GM21447 (cell line): Measurements from ENCODE around the gene DNM3.

ENCODE experiments used
- ATAC-seq: cut with Tn5 transposase; IDR thresholded peaks from one replicate; pipeline ENCODE4 v1.9.1; 2021; ENCODE audit not compliant: unreplicated experiment

DNM3 gene

DNA sequence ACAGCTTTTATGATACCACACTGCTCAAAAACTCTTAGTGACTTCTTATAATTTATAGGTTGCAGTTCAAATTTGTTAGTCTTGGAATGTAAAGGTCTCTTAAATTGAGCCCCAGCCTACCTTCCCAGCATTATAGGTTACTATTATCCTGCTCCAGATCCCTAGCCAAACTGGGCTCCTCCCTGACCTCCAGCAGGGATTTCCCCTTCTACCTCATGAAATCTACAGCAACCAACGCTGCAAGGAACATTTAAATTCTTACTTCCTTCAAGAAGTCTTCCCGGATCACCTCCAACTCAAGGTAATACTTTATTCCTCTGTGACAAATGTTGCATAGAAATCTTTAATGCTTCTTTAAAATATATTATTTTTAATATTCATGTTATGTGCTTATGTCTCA is 324.1 kb downstream of the DNM3 start:
- no peak for ATAC-seq

DNA sequence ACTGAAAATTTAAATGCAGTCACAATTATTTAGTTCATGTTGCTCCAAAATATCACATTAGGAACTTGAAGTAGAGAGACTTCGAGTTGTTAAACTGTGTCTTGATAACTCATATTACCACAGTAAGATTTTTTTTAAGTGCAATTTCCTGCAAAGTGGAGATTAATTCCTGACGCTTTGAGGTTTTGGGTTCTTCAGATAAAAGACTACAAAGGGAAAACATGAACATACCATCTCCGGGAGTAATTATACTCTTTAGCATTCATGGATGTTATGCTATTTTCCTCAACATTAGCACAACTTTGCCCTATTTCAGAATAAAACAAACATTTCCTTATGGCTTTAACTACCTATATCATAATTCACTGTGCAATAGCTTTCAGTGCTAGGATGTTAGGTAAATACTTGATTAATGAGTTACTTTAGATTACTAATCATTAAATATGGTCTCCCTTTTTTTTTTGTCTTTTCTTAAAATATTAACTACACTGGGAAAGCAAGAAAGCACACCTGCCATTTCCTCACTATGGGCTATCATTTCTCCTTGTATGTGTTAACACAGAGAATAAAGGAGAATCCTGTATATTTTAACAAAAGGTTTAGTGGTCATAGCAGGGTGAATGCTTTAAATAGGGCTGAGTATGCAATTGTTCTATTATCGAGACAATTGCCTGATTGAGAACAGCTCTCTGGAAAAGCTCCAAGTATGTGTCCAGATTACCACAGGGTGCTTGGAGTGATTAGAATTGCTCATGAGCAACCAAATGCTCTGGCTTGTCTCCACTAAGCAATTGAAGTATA is 326.7 kb downstream of the DNM3 start:
- ATAC-seq = no peak

DNA sequence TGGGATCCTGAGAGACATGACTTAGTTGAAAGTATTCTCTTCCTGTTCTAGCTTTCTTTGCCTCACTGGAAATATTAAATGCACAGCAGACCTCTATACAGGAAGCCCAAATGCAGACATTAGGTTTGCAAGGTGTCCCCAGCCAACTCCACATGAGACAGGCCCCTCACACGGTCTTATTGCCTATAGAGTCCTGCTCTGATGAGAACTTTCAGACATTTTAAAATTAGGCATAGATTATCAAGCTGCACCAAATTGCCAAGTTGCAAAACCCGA is 327.2 kb downstream of the DNM3 start:
- ATAC-seq = no peak

DNA sequence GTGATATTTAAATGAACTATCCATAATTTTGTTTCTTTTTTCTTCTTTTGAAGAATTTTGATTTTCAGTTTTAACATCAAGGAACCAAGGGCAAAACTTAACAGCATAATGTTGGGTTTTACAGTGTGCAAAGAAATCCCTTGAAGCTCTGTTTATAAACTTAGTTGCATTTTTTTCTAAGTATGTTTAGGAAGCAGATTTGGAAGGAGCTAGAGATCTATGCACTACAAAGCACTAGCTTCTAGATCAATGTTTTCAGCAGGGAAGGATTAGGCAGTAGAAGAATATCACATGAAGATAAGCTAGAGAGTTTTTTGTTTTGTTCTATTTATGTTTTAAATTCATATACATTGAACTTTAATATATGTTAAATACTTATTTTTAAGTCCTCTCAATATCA is 328.5 kb downstream of the DNM3 start:
- no peak for ATAC-seq

DNA sequence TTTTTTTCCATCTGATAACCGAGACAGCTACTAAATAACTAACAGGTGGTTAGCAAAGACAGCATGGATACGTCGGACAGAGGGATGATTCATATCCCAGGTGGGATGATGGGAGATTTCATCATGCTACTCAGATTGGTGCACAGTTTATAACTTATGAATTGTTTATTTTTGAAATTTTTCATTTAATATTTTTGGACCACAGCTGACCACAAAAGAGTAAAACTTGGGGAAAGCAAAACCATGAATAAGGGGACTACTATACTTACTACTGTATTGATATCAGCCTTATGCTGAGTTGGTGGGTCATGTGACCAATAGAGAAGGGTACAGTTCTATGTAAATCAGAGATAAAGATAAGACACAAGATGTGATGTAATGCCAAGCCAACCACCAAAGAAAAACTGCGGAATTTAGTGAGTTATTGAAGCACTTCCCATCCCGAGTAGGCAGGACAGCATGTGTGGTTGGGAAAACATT is 331.1 kb downstream of the DNM3 start:
- ATAC-seq = no peak

DNA sequence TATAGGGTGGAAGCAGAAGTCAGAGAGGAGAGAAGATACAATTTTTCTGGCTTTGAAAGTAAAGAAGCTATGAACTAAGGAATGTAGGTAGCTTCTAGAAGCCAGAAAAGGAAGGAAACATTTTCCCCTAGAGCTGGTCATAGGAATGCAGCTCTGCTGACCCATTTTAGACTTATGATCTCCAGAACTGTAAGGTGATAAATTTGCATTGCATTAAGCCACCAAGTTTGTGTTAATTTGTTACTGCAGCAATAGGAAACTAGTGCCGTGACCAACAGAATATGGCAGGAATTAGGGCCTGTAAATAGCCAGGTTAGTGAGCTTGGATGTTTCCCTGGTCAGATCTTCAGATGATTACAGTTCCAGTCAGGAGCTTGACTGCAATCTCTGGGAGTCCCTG is 334.9 kb downstream of the DNM3 start:
- ATAC-seq = no peak

DNA sequence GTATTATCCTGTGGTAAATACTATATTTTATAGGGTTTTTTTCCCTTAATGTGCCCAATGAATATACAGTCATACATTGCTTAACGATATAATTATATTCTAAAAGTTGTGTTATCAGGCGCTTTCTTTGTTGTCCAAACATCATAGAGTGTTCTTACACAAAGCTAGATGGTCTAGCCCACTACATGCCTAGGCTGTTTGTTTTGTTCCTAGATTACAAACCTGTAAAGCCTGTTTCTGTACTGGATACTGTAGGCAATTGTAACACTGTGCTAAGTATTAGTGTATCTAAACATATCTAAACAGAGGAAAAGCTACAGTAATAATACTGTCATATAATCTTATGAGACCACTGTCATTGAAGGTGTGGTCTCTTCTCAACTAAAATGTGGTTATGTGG is 336.6 kb downstream of the DNM3 start:
- ATAC-seq = no peak

DNA sequence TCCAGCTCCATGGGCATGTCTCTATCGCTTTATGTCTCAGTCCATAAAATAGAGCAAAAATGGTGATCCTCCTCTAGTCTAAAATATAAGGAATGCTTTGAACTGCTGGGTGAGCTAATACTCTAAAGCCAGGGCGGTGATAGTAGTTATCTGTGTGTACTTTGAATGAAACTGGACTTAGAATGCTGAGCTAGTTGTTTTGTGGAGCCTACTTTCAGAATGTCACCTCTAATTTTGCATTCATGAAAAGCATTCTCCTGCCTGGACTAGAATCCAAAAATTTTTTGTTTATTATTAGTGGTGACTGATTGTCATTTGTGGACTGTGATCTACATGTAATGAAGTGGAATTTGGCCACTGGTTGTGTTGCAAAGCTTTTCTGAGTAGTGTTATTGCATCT is 337.6 kb downstream of the DNM3 start:
- no peak for ATAC-seq

DNA sequence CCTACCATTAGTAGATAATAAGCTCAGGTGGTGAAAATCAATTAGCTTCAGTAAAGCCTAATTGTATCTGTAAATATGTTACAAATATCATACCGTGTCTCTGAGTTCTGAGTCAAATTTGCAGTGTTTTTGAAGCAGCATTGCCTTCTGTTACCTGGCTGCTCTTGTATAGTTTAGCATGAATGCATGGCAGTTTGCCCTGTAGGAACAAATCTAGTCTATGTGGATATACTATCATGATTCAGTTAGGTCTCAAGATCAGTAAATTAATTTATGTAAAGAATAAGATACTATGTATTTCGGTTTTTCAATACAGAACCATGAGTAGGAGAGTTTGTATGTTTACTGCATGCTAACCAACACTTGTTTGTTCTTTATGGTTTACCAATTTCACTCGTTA is 338.6 kb downstream of the DNM3 start:
- ATAC-seq = no peak

DNA sequence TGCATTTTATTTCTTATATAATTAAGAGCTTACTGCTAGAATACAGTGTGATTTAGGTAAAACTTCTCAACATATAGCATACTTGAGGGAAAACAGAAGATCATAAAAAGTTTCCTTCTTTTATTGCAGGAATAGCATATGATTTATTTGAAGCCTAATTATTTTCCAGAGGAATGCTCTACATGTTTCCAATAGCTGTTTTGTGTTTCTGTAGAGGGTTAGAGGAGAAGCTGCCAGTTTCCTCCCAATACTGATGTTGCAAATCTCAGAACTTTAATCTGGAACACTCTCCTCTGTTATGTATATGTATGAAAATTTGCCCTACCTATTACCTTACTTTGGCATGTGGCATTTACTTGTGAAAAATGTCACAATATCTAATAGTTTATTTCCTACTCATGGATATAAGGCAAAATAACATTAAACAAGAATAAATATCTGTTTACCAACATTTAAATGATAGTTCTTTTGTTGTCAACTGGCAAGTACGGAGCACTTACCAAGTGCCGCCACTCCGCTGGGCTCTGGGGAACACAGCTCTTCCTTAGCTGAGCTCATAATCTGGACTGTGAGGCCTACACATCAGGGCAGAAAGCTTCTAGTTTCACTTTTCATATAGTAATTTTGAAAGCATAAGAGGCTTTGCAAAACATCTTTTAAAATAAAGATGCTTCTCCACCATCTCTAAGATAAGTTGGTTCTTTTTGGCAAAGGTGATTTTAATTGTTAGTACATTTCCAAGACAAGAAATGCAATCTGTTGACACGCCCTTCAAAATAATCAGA is 339.4 kb downstream of the DNM3 start:
- ATAC-seq = peak; percentile 48

DNA sequence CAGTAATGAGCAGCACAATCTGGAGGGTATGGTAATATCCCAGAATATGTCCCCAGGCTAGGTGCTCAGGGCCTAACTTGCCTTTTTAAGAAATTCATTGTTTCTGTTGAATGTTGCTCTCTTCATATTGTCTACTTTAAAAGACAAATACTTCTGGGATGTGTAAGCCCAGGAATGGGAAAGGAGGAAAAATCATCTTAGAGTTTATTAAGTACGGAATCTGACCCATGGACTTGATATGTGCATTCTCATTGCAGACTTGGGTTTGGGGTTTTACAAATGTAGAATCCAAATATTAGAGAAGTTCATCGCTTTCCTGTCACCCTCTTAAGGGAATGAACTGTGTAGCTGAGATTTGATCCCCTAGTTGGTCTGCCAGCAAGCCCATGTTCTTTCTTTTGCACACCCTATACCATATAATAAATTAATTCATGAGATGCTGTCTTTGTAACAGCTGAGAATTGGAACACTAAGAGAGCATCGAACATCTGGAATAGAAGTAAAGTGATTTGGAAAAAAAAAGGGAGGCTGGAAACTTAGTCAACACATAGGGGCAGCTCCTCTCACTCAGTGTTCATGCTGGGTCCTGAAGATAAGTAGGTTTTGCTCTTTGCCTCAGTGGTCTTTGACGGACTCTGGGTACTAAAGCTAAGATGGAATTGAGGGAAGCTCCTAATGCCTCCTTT is 343.4 kb downstream of the DNM3 start:
- peak; percentile 2 for ATAC-seq

DNA sequence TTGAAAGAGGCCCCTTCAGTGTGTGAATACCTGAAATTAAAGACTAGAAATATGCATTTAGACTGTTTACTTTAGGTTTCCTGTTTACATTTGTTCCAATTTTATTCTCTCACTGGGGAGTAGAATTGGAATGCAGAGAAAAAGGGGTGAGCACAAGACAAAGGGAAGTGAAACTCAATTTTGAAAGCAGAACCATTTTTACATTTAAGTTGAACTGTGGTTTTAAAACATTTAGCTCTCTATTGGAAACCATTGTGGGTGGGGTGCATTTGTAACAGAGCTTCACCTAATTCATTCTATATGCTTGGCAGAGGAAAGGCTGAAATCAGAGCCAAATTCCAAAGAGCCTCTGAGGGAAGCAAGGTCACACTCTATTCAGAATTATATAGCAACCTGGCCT is 343.9 kb downstream of the DNM3 start:
- peak; percentile 53 for ATAC-seq

DNA sequence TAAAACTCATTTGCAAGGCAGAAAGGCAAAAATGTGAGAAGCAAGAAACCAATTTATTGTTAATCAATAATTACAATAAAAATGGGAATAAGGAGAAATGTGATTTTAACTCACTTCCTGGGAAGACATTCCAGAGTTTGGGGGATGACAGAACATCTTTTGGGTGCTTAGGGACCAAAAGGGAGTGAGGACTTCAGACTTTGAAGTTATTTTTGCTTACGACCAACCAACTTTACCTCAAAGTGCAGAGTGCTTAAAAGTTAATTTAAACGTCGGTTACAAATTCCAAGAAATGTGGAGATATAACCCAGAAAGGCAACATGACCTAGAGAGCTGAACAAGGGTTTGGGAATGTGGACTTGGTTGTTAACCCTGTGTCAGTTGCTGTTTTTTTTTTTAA is 344.7 kb downstream of the DNM3 start:
- no peak for ATAC-seq

DNA sequence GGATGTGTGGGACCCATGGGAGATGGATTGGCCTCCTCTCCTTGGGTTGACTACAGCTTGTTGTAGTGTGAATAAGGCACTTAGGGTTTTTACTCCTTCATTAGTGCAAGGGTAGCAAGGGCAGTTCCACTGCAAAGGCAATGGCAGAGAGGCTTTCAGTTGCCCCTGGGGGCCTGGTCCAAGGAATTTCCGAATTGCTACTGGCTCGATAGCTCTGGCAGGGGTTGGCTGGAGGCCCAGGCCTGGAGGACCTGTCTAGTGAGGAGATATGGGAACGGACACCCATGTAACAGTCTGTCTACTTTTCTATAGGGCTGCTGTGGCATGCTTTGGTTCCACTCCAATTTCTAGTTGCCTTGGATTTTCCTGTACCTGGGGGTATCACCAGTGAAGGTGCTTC is 360.3 kb downstream of the DNM3 start:
- ATAC-seq = no peak

DNA sequence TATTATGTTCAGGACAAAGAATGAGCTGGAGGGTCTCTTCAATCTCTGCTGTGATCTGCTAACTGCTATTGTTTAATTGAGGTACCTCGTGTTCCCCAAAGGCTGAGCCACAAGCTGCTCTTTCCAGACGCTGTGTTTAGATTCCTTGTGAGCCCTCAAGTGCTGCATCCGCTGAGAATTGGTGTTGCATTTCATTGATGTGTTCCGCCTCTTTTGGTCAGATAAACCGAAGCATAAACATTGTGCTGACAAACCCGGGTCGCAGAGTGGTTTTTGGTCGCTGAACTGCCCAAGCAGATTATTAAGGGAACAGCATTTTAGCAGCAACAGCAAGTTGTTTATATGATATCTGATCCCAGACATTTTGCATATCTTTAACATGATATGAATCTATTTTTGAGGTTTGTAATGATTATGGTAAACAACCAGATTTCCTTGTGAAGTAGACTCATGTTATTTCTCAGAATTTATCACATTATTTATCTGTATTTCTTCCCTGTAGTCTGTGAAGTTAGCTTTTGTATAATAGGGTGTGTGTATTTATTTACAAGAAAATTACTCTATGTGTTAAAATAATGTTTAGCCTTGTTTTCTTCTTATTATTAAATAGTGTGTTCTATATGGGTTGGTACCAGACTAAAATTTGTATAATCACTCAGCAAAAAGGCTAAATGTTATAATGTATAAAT is 362.0 kb downstream of the DNM3 start:
- no peak for ATAC-seq

DNA sequence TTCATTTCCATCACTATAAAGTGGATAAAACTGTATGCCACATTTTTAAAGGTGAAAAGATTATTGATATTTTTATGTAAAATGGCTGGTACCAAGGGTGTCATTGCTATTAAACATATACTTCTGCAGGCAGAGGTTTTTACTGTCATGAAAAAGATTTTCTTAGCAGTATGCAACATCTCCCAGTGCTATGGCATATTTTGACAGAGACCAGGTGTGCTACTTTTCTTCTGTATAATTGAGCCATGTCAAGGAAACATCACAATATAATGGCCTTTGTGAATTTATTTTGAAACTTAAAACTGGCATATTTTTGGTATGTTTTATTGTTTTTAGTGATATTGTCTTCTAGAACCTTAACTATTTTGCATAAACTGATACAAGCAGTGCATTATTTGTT is 362.6 kb downstream of the DNM3 start:
- ATAC-seq = no peak

DNA sequence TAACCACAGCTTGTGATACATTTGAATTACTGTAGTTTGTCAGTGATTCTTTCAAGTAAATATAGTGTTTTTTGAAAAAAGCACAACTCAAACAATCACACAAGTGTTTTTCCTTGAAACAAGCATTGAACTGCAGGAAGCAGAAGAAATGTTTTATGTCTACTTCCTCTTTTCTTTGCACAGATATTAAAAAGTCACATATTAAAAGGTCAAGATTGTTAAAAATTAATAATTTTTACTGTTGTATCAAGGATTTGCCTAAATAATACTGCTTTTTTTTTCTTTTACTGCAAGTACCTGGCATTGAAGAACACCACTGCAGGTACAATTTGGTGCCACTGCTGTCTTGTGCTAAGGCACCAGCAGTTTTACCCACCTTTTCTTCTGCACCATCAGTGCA is 365.0 kb downstream of the DNM3 start:
- no peak for ATAC-seq

DNA sequence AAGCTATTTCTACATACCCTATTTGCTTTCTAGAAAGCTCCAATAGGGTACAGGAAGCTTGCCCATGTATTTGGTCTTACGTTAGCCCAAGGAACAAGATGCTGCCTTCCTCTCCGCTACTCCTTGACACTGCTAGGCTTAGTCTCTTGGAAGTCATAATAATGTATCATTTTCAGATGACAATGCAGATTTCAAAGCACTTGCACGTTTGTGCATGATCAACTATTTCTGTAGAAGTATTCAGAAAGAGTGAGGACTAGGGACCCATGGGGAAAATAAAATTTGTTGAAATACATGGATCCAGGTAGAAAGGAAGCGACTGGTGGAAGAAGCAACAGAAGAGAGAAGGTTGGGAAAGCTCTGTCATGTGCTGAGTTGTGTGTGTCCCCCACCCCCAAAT is 367.3 kb downstream of the DNM3 start:
- no peak for ATAC-seq

DNA sequence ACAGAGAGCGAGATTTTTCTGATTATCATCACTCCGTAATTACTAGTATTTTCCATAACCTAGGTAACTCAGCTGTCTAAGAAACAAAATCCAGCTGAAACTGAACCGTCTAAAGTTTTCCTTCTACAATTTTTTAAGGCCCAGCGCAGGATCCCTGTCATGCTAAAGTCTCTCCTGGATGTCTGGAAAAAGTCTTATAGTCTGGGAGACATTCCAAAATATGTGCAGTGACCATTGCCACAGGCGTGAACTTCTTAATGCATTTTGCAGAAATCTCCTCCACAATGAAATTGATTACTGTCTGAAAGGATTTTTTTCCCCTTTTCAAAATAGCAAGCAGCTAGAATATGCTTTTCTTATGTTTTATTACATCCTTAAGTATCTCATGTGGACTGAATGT is 369.9 kb downstream of the DNM3 start:
- ATAC-seq = no peak

DNA sequence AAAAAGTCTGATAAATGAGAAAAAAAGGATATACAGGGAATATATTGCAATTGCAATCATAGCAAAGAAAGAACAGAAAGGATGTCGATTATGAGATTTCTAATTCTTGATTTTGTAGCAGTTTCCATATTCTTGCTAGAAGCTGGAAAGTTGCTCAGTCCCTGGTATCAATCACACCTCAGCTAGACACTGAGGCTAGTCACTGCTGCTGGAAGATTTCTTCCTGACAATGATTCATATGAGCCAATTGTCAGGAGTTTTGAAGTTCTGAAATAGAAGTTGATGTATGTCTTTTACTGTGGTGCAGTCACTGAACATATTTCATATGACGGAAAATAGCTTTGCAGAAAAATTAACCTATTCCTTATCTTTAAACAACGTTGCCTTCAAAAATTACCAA is 370.8 kb downstream of the DNM3 start:
- no peak for ATAC-seq

DNA sequence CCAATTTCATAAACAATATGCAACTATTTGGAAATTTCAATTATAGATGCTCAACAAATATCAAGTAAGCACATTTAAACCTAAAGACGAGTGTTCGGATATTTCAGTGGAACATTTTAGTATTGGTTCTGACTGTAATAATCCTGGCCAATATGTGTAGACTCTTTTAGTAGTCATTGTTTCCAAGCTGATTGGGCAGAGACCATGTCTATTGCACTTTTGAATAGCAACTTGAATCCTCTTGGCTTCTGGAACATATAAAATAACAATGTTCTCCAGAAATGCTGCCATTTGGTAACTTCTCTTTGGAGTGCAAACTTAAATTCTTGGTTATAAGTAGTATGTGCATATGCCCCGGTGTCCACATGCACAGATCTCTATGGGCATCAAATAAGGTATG is 373.7 kb downstream of the DNM3 start:
- ATAC-seq = no peak

DNA sequence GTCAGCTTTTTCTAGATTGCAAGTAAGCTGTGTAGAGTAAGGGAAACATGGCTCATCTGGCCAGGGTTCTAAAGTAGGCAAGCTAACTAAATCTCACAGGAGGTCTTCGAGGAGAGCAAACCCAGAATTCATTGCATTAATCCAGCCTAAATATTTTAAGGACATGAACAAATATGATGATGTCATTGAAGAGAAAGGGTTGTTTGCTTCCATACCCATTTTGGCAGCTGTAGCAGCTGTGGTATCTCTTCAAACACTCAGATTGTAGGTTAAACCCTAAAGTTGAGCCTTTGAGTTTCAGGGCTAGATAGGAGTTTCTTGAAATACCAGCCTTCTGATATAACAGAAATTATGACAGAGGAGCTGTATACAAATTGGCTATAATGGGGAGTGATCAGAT is 378.7 kb downstream of the DNM3 start:
- ATAC-seq = no peak
